GM21367 (cell line): ENCODE results near the gene BCL2.
A peak's percentile ranks its signal among the peaks of the same experiment; 100 is the strongest.
"Not testable (repeated sequence)": the region's sequence is repeated elsewhere in the genome, so short reads cannot be mapped to it uniquely, and the experiment has no call there.

Source experiments
- ATAC-seq: cut with Tn5 transposase; IDR thresholded peaks from one replicate; pipeline ENCODE4 v1.9.1; 2021; ENCODE audit not compliant: unreplicated experiment

Gene BCL2

GRCh38 chr18:63206433-63207142, 113.0 kb downstream of the BCL2 start:
- ATAC-seq = no peak

DNA sequence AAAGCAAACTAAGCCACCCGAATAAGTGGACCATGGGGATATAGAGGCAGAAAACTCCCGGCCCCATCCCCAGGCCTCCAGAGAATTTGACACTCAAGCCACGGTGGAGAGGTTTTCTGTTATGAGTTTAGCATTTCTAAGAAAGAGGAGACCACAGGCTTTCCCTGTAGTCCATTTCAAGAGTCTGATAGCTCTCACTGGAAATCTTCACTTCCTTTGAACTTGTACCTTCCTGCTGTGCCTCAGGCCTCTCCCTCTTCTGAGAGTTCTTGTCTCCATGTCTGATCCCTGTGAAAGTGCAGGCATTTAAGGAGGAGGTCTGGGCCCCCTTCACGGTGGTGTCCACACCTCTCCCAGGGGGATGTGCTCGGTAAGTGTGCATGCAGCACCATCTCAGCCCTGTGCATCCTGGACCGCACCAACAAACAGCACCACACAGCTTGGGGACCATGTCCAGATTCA, 113.7 kb downstream of the BCL2 start:
- no peak for ATAC-seq

- no peak for ATAC-seq
Measured at GRCh38 chr18:63203497-63203896, 116.1 kb downstream of the BCL2 start.

DNA sequence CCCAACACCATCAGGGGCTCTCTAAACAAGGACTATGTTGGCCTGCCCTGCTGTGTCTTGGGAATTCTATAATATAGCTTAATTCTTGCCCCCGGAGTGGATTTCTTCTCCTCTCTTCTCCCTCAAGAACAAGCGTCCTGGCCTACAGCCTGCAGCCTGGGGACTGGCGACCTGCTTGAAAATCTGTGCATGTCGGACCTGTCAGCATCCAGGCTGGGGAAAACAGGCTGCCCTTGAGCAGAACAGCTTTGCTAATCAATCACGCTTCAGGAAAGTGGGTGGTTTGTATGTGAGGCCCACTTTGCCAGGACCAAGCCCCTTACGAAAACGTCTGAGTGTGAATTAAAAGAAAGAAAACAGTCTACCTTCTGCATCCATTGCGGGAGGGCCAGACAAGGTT, 116.7 kb downstream of the BCL2 start:
- ATAC-seq = no peak

DNA sequence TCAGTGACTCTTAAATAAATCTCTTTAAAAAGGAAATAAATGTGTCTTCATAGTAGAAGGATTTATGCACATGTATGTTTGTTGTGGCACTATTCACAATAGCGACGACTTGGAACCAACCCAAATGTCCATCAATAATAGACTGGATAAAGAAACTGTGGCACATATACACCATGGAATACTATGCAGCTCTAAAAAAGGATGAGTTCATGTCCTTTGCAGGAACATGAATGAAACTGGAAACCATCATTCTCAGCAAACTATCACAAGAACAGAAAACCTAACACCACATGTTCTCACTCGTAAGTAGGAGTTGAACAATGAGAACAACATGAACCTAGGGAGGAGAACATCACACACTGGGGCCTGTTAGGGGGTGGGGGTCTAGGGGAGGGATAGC, 118.1 kb downstream of the BCL2 start:
- ATAC-seq = not testable (repeated sequence)

DNA sequence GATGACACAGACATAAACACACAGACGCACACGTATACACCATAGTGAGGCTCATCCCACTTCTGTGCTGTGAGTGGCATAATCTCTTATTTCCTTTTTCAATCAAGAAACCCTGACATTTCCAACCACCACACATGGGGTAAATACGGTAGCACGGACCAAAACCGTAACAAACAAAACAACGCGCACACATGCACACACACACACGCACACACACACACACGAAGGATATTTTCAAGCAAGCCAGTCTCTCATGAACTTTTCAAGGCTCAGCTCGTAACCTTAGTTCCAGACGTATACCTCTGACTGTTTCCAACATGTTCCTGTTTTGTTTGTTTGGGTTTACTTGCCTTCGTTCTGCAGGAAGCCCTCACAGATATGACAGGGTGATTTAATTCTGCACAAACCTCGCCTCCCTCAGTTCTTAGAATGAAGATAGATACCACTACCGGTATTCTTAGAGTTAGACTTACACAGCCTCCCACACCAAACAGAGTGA, 119.8 kb downstream of the BCL2 start:
- no peak for ATAC-seq

DNA sequence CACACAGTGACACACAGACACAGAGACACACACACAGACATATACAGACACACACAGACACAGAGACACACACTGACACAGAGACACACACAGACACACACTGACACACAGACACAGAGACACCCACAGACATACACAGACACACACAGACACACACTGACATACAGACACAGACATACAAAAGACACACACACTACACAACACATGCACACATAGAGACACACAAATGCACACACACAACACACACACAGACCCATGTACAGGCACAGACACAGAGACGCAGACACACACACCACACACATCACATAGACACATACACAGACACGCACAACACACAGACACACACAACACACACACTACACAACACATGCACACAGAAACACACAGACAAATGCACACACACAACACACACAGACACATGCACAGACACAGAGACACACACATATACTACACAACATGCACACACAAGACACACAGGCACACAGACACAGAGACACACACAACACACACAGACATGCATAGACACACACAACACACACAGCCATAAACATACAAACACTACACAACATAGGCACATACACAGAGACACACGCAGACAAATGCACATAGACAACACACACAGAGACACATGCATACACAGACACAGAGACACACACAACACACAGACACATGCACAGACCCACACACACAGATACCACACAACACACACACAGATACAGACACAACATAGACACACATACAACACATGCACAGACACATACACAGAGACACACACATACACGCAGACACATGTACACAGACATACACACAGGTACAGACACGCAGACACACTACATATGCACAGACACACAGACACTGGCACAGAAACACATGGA, 120.5 kb downstream of the BCL2 start:
- no peak for ATAC-seq

- no peak for ATAC-seq
Measured at GRCh38 chr18:63198098-63198760, 121.3 kb downstream of the BCL2 start.

GRCh38 chr18:63197246-63197869, 122.2 kb downstream of the BCL2 start:
- ATAC-seq = no peak

GRCh38 chr18:63195326-63196159, 124.0 kb downstream of the BCL2 start:
- no peak for ATAC-seq

DNA sequence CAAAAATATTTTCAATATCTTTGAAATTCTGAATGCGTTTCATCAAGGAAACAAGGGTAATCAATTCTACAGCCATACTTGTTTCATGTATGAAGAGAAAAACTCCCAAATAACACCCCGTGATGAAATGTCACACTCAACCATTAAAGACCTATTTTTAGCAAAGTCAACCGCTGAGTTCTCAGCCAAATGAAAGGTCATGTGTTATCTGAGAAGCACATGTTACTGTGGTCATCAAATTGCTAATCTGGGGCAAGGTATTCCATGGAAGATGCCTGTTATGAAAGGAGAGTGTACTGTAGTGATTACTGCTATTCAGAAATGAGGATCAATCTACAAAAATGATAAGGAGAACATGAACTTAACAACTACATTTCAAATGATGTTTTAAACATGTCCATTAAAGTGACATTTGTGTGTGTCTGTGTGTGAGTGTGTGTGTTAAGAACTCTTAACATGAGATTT, 126.7 kb downstream of the BCL2 start:
- peak; percentile 52 for ATAC-seq

DNA sequence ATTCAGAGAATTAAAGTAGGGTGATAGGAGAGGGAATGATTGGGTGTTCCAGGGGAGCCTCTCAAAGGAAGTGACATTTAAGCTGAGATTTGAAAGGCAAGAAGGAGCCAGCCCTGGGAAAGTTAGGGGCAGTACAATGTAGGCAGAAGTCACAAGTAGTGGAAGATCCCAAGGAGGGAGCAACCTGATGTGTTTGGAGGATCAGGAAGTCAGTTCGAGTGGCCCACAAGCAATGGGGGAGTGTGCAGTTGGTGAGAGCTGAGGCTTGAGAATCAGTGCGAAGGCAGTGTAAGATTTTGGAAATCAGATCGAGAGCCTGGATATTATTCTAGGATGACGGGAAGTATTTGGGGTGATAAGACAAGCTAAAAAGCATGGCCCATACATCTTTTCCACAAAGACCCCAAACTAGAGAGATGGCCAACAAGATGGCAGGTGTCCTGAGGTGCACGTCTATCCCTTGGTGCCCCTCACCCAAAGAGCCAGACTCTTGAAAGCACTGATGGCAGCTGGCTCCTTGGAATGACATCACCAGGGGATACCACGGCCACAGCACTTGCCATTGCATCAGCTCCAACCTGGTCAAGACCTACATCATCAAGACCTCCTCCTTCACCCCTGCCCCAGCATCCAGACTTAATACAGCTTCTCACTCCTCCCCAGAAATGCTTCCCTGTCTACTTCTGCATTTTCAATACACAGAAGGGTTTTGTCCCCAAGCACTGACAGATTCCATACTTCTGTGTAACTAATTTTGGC, 127.3 kb downstream of the BCL2 start:
- peak; percentile 19 for ATAC-seq

- ATAC-seq = no peak
Measured at GRCh38 chr18:63191413-63191812, 128.2 kb downstream of the BCL2 start.

- not testable (repeated sequence) for ATAC-seq
Measured at GRCh38 chr18:63190838-63191237, 128.7 kb downstream of the BCL2 start.

- ATAC-seq = no peak
Measured at GRCh38 chr18:63189817-63190216, 129.8 kb downstream of the BCL2 start.

GRCh38 chr18:63189041-63189440, 130.5 kb downstream of the BCL2 start:
- ATAC-seq = no peak

- peak; percentile 36 for ATAC-seq
Measured at GRCh38 chr18:63187791-63188460, 131.6 kb downstream of the BCL2 start.

DNA sequence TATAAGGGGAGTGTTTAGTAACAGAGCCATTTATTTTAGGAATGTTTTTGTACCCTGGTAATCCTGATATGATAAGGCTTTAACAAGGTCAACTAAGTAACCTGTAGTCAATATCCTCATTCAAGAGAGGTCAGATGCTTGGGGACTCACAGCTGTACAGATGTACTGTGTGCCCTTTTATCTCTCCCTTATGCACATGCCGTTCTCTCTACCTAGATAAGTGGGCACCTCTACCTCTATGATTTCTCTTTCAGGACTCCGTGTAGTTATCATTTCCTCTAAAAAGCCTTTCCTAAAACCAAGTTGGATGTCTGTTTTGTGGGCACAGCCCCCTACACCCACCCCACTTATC, 132.4 kb downstream of the BCL2 start:
- no peak for ATAC-seq
